BJ (cell line): Measurements from ENCODE around the gene SLC22A1. TPM values are rescaled to one million over a fixed set of nuclear protein-coding genes. Genes with fewer than 3 reads are reported as not detected.

Experiments used
- CTCF ChIA-PET: fragments of 350-600 bp; formaldehyde crosslinking; extraction: SDS; loops from one replicate; lab custom pipeline; 2021; ENCODE audit warnings: antibody characterized with exemption, inconsistent platforms; lab: Yijun Ruan, JAX
- POLR2A ChIA-PET: fragments of 300-600 bp; sonication (Branson Sonifier 250); formaldehyde crosslinking; extraction: SDS; loops from one replicate; lab custom pipeline; 2021; ENCODE audit warnings: antibody characterized with exemption; lab: Charles Lee
- DNase-seq: peaks from one replicate; pipeline ENCODE4 v3.0.0-alpha.2; 2011; ENCODE audit warnings: low read depth
- H3K27me3 ChIP-seq: 2 replicates; pipeline ENCODE4 v1.6.0; 2011; ENCODE audit warnings: low read length; ENCODE audit not compliant: control insufficient read depth, insufficient read depth
- H3K36me3 ChIP-seq: 2 replicates; pipeline ENCODE4 v1.5.1; 2011; ENCODE audit warnings: low read length; ENCODE audit not compliant: control insufficient read depth, insufficient read depth
- H3K4me3 ChIP-seq: 2 replicates; pipeline ENCODE4 v1.5.1; 2011; ENCODE audit warnings: low read depth, mild to moderate bottlenecking, control low read depth, low read length
- polyA plus RNA-seq: library from polyadenylated mRNA; depleted of rRNA; stranded (reverse); fragments of >200 nt; gene quantifications from 2 replicates; pipeline ENCODE4 v1.2.3, GENCODE V29; 2011
- TF ChIP-seq, protein P1 (sequence below): IDR thresholded peaks from 2 replicates; pipeline ENCODE4 v1.5.1; 2011; ENCODE audit warnings: low read depth, mild to moderate bottlenecking, control low read depth, inconsistent platforms, low read length, moderate library complexity; ENCODE audit not compliant: insufficient read depth

SLC22A1 gene
- polyA plus RNA-seq, 1 experiment = 0.11 TPM

- ChIA-PET CTCF (interaction anchor here (0.8 kb wide), 1 partner anchor 27 kb away, joined by 3 read pairs; no protein-coding TSS in a partner anchor), POLR2A (no interaction called here)
- no peaks in the 10 kb centered on the region for H3K27me3 ChIP-seq
- H3K4me3 ChIP-seq = no peak overlapping the region
- H3K36me3 ChIP-seq = no peaks in the 10 kb centered on the region
- no peak for DNase-seq
- TF ChIP-seq, protein P1, sequence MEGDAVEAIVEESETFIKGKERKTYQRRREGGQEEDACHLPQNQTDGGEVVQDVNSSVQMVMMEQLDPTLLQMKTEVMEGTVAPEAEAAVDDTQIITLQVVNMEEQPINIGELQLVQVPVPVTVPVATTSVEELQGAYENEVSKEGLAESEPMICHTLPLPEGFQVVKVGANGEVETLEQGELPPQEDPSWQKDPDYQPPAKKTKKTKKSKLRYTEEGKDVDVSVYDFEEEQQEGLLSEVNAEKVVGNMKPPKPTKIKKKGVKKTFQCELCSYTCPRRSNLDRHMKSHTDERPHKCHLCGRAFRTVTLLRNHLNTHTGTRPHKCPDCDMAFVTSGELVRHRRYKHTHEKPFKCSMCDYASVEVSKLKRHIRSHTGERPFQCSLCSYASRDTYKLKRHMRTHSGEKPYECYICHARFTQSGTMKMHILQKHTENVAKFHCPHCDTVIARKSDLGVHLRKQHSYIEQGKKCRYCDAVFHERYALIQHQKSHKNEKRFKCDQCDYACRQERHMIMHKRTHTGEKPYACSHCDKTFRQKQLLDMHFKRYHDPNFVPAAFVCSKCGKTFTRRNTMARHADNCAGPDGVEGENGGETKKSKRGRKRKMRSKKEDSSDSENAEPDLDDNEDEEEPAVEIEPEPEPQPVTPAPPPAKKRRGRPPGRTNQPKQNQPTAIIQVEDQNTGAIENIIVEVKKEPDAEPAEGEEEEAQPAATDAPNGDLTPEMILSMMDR = no peak
These were observed 6.2 kb upstream of the SLC22A1 start for GRCh38 chr6:160115421-160115820.

DNA sequence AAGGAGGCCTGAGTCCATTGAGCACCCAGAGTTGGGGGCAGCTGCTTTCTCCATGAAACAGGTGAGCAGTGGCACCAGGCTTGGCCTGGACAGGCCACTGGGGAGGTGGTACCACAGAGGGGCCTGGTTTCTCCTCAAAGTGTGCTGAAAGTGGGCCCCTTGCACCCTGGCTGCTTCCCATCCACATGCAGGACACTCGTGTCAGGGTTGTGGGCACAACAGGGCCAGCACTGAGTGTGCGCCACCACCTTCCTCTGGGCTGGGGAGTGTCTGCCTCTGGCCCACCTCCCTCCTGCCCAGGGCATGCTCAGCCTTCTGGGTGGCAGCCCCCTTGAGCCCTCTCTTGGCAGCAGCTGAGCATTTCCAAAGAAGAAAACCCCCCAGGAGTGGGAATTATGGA is 5.2 kb upstream of the SLC22A1 start:
- ChIA-PET POLR2A (no interaction called here), CTCF (interaction anchor here (3.3 kb wide), 1 partner anchor 22 kb away, joined by 18 read pairs; no protein-coding TSS in a partner anchor)
- H3K27me3 ChIP-seq = no peaks in the 10 kb centered on the region

GRCh38 chr6:160117137-160117536 is 4.5 kb upstream of the SLC22A1 start:
- no peak overlapping the region for H3K4me3 ChIP-seq
- TF ChIP-seq, protein P1 = no peak
- no peak for DNase-seq
- H3K27me3 ChIP-seq = no peaks in the 10 kb centered on the region
- no peaks in the 10 kb centered on the region for H3K36me3 ChIP-seq
- POLR2A ChIA-PET = no interaction called here
- CTCF ChIA-PET = interaction anchor here (1.7 to 3.3 kb wide), 2 partner anchors 21 to 29 kb away, joined by 7 to 18 read pairs; no protein-coding TSS in a partner anchor

More for the DNA sequence above, 5.2 kb upstream of the SLC22A1 start:
- no peaks in the 10 kb centered on the region for H3K36me3 ChIP-seq
- no peak for DNase-seq
- H3K4me3 ChIP-seq = no peak overlapping the region
- TF ChIP-seq, protein P1 = no peak

GRCh38 chr6:160118620-160119229 is 2.9 kb upstream of the SLC22A1 start:
- TF ChIP-seq, protein P1 = no peak
- ChIA-PET POLR2A (no interaction called here), CTCF (interaction anchor here (0.9 to 3.3 kb wide), 3 partner anchors 20 to 337 kb away, joined by 3 to 18 read pairs (median 7); no protein-coding TSS in a partner anchor)
- Histone ChIP-seq H3K4me3 (no peak overlapping the region), H3K27me3 (no peaks in the 10 kb centered on the region), H3K36me3 (no peaks in the 10 kb centered on the region; the same call in 1 of the 2 replicates)
- no peak for DNase-seq

DNA sequence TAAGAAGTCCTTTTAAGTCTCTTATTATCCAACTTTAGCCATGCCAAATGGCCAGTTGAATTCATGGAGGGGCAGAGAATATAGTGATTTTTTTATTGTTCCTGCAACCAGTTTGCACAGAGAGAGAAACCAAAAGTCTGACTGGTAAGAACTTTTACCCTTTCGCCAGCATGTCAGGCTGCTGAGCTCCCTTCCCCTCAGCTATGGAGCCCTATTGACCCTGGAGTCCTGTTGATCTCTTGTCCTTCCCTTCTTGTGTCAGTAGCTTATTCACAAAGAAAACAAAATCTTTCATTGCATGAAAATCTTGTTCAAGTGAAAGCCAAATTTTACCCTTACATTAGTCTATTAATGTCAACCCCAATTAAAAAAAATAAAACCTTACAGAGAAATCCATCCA is 1.5 kb upstream of the SLC22A1 start:
- POLR2A ChIA-PET = no interaction called here
- no peaks in the 10 kb centered on the region for H3K27me3 ChIP-seq
- TF ChIP-seq, protein P1 = no peak
- no peak overlapping the region for H3K4me3 ChIP-seq
- no peaks in the 10 kb centered on the region; the same call in 1 of the 2 replicates for H3K36me3 ChIP-seq
- CTCF ChIA-PET = interaction anchor here (1.1 kb wide), 1 partner anchor 18 kb away, joined by 4 read pairs; no protein-coding TSS in a partner anchor
- no peak for DNase-seq
